Midbrain (tissue), 1 donor: Measurements from ENCODE around the gene EXOC2.

Experiments
- DNase-seq: peaks from one replicate; lab custom pipeline; 2025; lab: John Stamatoyannopoulos, UW

Gene EXOC2

GRCh38 chr6:443621-444159 lies 249.2 kb downstream of the EXOC2 start:
- no peak for DNase-seq

GRCh38 chr6:441126-441920 lies 251.6 kb downstream of the EXOC2 start:
- DNase-seq: no peak

GRCh38 chr6:439641-440167 lies 253.2 kb downstream of the EXOC2 start:
- DNase-seq: no peak

- no peak for DNase-seq
These were observed 254.2 kb downstream of the EXOC2 start for GRCh38 chr6:438634-439170.

DNA sequence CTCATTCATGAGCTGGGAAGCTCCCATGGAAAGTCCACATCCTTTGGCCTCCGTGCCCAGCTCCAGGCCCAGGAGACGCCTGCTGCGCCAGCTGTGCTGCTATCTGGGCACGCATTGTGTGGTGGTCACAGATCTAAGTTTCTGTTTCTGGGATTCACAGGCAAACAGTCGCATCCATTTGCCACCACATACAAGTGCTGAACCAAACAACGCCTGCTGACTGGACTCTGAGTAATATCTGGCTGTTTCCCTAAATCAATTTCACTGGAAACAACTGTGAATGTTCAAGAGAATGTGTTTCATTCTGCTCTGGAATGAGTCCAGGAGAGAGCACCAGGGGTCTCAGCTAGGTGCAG lies 255.9 kb downstream of the EXOC2 start:
- DNase-seq: no peak

GRCh38 chr6:436308-437036 lies 256.5 kb downstream of the EXOC2 start:
- DNase-seq: no peak

GRCh38 chr6:435441-436307 lies 257.3 kb downstream of the EXOC2 start:
- DNase-seq: no peak
